ENCODE measurements around the gene DDAH1.

The DDAH1 gene

DNA sequence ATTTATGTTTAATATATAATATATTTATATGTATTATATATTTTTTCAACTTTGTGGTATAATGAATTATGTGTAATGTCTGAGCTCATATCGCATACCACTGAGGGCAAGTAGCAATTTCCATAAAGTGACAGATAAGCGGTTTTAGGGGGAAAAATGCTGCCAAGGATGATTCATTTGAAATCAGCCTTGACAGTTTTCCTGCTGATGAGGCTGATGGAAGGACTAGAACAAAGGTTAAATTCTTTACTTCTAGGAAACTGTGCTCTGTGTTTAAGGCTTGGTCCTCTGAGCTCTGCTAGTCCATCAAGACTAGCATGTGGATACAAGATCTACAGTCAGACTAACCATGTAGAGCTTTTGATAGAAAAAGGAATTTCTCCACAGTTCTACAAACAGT is 19.3 kb upstream of the DDAH1 start:
- DNase-seq (ENCODE audit: low read depth), result no peak
- TF ChIP-seq, protein P1, sequence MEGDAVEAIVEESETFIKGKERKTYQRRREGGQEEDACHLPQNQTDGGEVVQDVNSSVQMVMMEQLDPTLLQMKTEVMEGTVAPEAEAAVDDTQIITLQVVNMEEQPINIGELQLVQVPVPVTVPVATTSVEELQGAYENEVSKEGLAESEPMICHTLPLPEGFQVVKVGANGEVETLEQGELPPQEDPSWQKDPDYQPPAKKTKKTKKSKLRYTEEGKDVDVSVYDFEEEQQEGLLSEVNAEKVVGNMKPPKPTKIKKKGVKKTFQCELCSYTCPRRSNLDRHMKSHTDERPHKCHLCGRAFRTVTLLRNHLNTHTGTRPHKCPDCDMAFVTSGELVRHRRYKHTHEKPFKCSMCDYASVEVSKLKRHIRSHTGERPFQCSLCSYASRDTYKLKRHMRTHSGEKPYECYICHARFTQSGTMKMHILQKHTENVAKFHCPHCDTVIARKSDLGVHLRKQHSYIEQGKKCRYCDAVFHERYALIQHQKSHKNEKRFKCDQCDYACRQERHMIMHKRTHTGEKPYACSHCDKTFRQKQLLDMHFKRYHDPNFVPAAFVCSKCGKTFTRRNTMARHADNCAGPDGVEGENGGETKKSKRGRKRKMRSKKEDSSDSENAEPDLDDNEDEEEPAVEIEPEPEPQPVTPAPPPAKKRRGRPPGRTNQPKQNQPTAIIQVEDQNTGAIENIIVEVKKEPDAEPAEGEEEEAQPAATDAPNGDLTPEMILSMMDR (conservative IDR thresholded peaks at IDR 0.05; ENCODE audit: low read depth, low read length), result no peak
- H3K4me3 ChIP-seq (ENCODE audit: low read length), result no peak overlapping the region

DNA sequence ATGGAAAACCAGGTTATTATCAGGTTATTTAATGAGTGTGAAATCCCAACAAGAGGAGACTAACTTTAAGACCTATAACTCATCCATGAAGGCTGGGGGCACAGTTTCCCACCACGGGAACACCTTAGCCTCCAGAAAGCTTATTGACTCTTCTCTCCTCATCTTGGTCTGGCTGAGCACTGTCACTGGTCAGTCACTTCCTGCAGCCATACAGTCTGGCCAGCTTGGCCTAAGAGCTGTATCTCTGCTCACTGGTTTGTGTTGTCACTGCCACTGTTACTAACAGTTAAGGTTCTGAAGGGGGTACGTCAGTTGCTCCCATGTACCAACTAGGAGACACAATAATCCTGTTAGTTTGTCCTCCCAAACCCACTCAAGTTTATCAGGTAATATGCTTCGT is 16.7 kb upstream of the DDAH1 start:
- DNase-seq (ENCODE audit: low read depth), result no peak
- no peak overlapping the region for H3K4me3 ChIP-seq (ENCODE audit: low read length)
- TF ChIP-seq, protein P1 (conservative IDR thresholded peaks at IDR 0.05; ENCODE audit: low read depth, low read length), result no peak

DNA sequence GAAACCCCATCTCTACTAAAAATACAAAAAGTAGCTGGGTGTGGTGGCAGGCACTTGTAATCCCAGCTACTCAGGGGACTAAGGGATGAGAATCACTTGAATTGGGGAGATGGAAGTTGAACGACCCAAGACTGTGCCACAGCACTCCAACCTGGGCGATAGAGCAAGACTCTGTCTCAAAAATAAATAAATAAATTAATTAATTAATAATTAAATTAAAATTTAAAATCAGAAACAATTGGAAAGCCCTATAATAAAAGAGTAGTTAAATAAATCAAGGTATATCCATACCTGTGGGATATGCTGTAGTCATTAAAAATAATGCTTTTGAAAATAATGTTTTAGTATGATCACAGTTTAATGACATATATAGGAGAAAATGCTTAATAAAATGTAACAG is 15.6 kb upstream of the DDAH1 start:
- TF ChIP-seq, protein P1 (conservative IDR thresholded peaks at IDR 0.05; ENCODE audit: low read depth, low read length), result no peak
- H3K4me3 ChIP-seq (ENCODE audit: low read length), result no peak overlapping the region
- no peak for DNase-seq (ENCODE audit: low read depth)

DNA sequence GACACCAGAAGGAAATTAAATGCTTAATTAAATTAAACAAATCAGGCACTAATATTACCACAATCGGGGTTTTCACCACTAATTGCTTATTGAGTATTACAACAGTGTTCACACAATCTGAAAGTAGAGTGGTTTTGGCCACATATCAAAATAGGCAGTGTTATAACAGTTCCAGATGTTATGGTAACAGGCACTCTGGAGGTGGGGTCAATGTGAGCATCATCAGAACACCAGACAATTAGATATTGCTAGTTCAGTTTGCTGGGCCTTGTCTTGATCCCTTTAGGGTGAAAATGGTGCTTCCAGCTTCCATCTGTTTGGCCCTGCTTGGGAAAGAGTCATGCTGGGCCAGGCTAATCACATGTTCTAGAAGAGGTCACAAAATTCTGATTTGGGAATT is 14.5 kb upstream of the DDAH1 start:
- no peak overlapping the region for H3K4me3 ChIP-seq (ENCODE audit: low read length)
- TF ChIP-seq, protein P1 (conservative IDR thresholded peaks at IDR 0.05; ENCODE audit: low read depth, low read length), result no peak
- DNase-seq (ENCODE audit: low read depth), result no peak

DNA sequence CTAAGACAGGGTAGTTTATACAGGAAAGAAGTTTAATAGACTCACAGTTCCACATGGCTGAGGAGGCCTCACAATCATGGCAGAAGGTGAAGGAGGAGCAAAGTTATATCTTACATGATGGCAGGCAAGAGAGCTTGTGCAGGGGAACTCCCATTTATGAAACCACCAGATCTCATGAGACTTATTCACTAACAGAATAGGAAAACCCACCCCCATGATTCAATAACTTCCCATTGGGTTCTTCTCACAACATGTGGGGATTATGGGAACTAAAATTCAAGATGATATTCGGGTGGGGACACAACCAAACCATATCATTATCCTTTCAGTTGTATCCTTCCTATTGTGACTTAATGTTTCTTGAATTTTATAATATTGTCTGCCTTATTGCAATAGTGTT is 13.4 kb upstream of the DDAH1 start:
- TF ChIP-seq, protein P1 (conservative IDR thresholded peaks at IDR 0.05; ENCODE audit: low read depth, low read length), result no peak
- no peak for DNase-seq (ENCODE audit: low read depth)
- H3K4me3 ChIP-seq (ENCODE audit: low read length), result no peak overlapping the region

DNA sequence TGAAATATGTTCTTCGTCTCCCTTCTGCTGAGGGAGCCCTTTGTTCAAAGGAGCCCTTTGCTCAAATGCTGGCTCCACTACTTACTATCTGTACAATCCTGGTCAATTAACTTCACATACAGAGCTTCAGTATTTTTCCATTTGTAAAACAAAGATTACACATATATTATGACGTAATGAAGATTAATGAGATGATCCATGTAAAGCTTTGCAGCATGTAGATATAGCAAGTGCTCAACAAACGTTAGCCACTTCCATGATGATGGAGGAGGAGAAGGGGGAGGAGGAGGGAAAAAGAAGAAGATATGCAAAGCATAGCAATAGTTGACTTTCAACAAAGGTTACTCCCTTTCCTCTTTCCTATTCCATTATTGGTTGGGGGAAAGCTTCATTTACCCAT is 10.1 kb upstream of the DDAH1 start:
- TF ChIP-seq, protein P1 (conservative IDR thresholded peaks at IDR 0.05; ENCODE audit: low read depth, low read length), result no peak
- DNase-seq (ENCODE audit: low read depth), result no peak
- H3K4me3 ChIP-seq (ENCODE audit: low read length), result no peak overlapping the region

DNA sequence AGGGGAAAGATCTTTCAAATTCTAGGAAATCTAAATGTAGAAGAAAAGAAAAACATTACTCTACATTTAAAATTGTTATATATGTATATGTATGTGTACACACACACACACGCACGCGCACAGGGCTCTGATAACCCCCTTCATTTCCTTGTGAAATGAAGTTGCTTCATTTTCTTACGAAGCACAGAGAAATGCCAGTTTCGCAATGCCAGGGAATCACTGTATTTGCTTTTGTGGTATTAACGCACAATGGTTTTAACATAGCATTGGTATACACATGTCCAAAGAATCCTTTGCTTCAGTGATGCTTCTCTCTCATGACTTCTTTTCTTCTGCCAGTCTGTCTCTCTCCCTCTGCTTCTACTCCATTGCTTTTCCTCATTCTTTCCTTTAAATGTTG is 8.4 kb upstream of the DDAH1 start:
- DNase-seq (ENCODE audit: low read depth), result no peak
- H3K4me3 ChIP-seq (ENCODE audit: low read length), result no peak overlapping the region
- TF ChIP-seq, protein P1 (conservative IDR thresholded peaks at IDR 0.05; ENCODE audit: low read depth, low read length), result no peak
